ENCODE measurements around the gene VDAC2. TPM values are rescaled to one million over a fixed set of nuclear protein-coding genes. Genes with fewer than 3 reads are reported as not detected.

The VDAC2 gene
- total RNA-seq, 1 donor from 2014 or later: 219 TPM

DNA sequence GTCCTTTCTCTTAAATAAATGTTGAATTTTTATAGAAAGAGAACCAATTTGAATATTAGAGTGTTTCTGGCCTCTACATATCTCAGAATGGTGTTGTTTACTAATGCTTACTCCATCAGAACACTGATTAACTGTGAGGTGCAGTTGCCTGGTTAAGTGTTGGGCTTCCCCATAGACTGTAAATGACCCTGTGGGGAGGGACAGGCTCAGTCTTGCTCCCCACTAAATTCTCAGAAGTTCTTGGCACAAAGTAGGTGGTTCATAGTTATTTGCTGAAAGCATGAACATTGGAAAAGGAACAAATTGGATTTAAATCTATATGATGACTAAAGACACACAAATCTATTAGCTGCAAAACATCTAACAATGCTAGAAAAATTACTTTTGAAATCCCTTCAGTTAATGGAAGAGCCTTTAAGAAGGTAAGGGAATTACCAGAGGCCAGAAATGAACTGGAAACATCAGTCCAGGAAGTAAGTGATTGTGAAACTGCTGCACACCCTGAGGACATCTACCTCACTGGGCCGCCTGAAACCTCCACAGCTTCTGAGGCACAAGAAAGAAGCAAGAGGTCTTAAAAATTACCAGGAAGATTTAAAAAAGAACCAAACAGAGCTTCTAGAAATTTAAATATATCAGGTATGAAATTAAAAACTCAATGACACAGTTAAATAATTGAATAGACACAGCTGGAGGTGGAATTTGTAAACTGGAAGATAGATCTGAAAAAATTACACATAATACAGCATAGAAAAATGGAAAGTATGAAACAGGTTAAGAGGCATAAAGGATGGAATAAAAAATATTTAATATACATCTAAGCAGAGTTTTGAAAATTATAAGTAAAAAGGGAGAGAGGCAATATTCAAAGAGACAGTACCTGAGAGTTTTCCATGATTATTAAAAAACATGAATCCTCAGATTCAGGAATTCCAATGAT, 43.0 kb downstream of the VDAC2 start:
- Mint-ChIP-seq H3K4me3 (ENCODE audit: low read depth) (no peak overlapping the region), H3K27me3 (ENCODE audit: low read depth) (no peaks in the 10 kb centered on the region), H3K36me3 (ENCODE audit: low read depth) (no peaks in the 10 kb centered on the region), H3K27ac (no peak overlapping the region), H3K4me1 (ENCODE audit: low read depth) (no peaks in the 10 kb centered on the region), H3K9me3 (peaks cover 22% of the 10 kb centered on the region)
- DNase-seq (ENCODE audit: low spot score): no peak
- intact Hi-C loops (cut with micrococcal nuclease): no loop called here

DNA sequence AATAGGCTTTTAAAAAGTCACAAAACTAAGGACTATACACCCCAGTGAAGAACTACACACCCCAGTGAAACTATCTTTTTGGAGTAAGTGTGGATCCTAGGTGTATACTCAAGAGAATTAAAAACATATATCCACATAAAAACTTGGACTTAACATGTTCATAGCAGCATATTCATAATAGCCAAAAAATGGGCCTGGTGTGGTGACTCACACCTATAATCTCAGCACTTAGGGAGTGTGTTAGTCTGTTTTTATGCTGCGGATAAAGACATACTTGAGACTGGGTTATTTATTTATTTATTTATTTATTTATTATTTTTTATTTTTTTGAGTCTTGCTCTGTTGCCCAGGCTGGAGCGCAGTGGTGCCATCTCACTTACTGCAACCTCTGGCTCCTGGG, 44.1 kb downstream of the VDAC2 start:
- intact Hi-C loops (cut with micrococcal nuclease): no loop called here
- Mint-ChIP-seq H3K27ac (no peak overlapping the region), H3K4me3 (ENCODE audit: low read depth) (no peak overlapping the region), H3K4me1 (ENCODE audit: low read depth) (no peaks in the 10 kb centered on the region), H3K36me3 (ENCODE audit: low read depth) (no peaks in the 10 kb centered on the region), H3K9me3 (peaks cover 22% of the 10 kb centered on the region), H3K27me3 (ENCODE audit: low read depth) (no peaks in the 10 kb centered on the region)
- DNase-seq (ENCODE audit: low spot score): no peak

DNA sequence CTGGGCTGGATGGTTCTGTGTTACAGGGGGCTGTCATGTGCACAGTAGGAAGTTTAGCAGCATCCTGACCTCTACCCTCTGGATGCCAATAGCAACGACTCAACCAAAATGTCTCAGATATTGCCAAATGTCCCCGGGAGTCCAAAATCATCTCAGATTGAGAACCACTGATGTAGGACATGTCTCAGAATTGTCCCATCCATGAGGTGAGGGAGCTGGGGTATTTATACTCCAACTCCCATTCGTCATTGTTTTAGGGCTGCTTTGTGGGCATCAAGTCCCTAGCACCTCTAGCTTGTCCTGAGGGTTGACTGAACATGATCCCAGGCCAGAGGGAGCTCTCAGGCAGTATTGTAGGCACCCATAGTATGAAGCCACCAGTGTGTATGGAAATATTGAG, 50.4 kb downstream of the VDAC2 start:
- H3K4me3 Mint-ChIP-seq (ENCODE audit: low read depth): no peak overlapping the region
- no peaks in the 10 kb centered on the region for H3K4me1 Mint-ChIP-seq (ENCODE audit: low read depth)
- H3K27me3 Mint-ChIP-seq (ENCODE audit: low read depth): no peaks in the 10 kb centered on the region
- intact Hi-C loops (cut with micrococcal nuclease): no loop called here
- no peaks in the 10 kb centered on the region for H3K9me3 Mint-ChIP-seq
- no peak for DNase-seq (ENCODE audit: low spot score)
- no peak overlapping the region for H3K27ac Mint-ChIP-seq
- no peaks in the 10 kb centered on the region for H3K36me3 Mint-ChIP-seq (ENCODE audit: low read depth)

DNA sequence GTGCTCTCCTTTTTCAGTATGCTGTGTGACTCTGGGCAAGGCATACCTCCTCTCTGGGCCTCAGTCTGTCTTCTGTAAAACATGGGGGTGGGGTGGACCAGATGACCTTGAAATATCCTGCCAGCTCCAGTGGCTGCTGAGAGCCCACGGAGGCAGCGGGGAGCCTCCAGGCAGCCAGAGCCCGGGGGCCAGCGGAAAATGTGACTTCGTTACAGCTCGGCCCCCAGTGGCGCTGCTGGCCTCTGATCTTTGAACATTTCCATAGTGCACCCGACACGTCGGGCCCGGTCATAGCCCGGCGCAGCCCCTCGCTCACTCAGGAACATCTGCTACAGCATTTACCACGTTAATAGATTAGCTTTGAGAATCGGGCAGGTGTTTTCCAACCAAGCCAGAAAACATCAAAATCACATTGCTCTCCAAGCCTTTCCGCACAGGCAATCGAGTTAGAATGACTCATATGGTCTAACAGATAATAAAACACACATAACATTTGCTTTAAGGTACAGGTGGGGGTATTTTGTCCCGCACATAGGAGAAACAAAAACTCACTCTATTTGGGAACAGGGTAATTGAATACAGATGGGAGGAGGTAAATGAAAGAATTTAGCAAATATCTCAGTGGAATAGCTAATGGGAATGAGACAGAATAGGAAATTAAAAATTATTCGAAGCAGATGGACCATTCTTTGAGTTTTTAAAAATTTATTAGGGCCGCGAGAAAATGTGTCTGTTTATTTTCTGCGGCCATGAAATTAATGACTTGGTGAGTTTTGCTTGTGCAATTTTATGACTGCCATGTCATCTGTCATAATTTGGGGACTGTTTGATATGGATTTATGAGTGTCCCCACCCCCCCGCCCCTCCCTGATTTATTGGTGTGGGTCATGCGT, 51.5 kb downstream of the VDAC2 start:
- H3K27ac Mint-ChIP-seq: no peak overlapping the region
- no peaks in the 10 kb centered on the region for H3K9me3 Mint-ChIP-seq
- H3K4me1 Mint-ChIP-seq (ENCODE audit: low read depth): no peaks in the 10 kb centered on the region
- no peak for DNase-seq (ENCODE audit: low spot score)
- intact Hi-C loops (cut with micrococcal nuclease): no loop called here
- H3K36me3 Mint-ChIP-seq (ENCODE audit: low read depth): no peaks in the 10 kb centered on the region
- H3K4me3 Mint-ChIP-seq (ENCODE audit: low read depth): no peak overlapping the region
- H3K27me3 Mint-ChIP-seq (ENCODE audit: low read depth): no peaks in the 10 kb centered on the region

DNA sequence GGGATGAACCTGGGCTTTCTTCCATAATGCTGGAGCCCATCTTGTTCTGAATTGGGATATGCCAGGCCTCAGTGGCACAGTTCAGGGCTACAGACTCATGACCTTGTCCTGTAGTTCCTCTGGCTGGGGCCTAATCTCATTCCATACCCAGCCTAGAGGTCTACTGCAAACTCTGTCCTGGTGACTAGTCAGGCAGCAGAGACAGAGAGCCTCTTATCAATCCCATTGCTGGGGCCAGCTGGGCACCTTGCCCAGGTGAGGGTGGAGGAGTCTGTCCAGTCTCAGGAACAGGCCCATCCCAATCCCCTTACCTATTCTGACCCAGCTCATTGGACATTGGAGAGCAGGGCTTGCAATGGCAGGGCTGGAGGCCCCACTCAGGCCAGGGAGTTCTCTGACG, 53.2 kb downstream of the VDAC2 start:
- intact Hi-C loops (cut with micrococcal nuclease): no loop called here
- H3K4me1 Mint-ChIP-seq (ENCODE audit: low read depth): no peaks in the 10 kb centered on the region
- no peak overlapping the region for H3K4me3 Mint-ChIP-seq (ENCODE audit: low read depth)
- DNase-seq (ENCODE audit: low spot score): no peak
- H3K36me3 Mint-ChIP-seq (ENCODE audit: low read depth): no peaks in the 10 kb centered on the region
- no peak overlapping the region for H3K27ac Mint-ChIP-seq
- no peaks in the 10 kb centered on the region for H3K9me3 Mint-ChIP-seq
- no peaks in the 10 kb centered on the region for H3K27me3 Mint-ChIP-seq (ENCODE audit: low read depth)

DNA sequence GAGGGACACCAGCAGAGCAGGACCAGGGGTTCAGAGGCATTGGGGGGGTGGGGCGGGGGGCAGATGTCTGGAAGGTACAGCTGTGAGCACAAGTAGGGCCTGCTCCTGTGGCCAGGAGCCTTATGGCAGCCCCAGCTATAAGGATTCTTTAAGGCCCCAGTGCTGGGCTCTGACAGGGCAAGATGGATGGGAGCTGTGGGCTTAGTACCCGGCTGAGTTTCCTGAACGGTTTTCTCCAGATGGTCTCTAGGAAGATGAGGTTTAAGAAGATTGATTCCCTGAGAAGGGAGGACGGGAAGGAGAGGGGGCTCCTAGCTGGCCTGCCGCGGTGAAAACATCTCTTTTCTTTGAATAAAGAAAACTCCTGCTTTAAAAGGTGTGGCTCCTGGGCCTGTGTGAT, 55.3 kb downstream of the VDAC2 start:
- intact Hi-C loops (cut with micrococcal nuclease): no loop called here
- no peak overlapping the region for H3K27ac Mint-ChIP-seq

DNA sequence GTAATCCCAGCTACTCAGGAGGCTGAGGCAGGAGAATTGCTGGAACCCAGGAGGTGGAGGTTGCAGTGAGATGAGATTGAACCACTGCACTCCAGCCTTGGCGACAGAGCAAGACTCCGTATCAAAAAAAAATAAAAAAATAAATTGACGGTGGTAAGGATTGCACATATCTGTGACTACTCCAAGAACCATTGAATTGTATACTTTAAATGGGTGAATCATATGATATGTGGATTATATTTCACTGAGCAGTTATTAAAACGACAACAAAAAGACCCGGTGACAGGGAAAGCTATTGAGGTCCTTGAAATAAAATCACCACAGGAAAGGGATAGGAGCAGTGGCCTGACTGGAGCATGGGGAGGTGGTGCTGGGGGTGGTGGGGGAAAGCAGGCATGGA, 56.3 kb downstream of the VDAC2 start:
- intact Hi-C loops (cut with micrococcal nuclease): no loop called here
- DNase-seq (ENCODE audit: low spot score): no peak
- Mint-ChIP-seq H3K9me3 (no peaks in the 10 kb centered on the region), H3K4me3 (ENCODE audit: low read depth) (no peak overlapping the region), H3K36me3 (ENCODE audit: low read depth) (no peaks in the 10 kb centered on the region), H3K4me1 (ENCODE audit: low read depth) (no peaks in the 10 kb centered on the region), H3K27ac (no peak overlapping the region), H3K27me3 (ENCODE audit: low read depth) (no peaks in the 10 kb centered on the region)

More for the DNA sequence above, 55.3 kb downstream of the VDAC2 start:
- H3K36me3 Mint-ChIP-seq (ENCODE audit: low read depth): no peaks in the 10 kb centered on the region
- H3K4me3 Mint-ChIP-seq (ENCODE audit: low read depth): no peak overlapping the region
- H3K27me3 Mint-ChIP-seq (ENCODE audit: low read depth): no peaks in the 10 kb centered on the region
- no peak for DNase-seq (ENCODE audit: low spot score)
- no peaks in the 10 kb centered on the region for H3K4me1 Mint-ChIP-seq (ENCODE audit: low read depth)
- no peaks in the 10 kb centered on the region for H3K9me3 Mint-ChIP-seq

DNA sequence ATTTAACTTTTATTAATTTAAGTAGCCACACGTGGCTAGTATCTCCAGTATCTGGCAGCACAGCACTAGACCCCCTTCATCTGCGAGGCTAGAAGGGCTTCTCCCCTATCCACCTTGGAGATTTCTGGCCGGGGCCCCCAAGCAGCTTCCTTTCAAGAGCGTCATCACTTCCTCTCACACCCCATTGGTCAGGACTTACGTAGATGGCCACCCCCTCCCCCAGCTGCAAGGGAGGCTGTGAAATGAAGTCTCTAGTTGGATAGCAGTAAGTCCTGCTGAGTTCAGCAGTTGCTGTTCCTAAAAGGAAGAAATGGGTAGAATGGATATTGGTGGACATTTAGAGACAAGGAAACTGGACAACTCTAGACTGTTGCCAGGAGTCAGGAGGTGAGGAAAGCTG, 59.0 kb downstream of the VDAC2 start:
- no peak overlapping the region for H3K4me3 Mint-ChIP-seq (ENCODE audit: low read depth)
- H3K36me3 Mint-ChIP-seq (ENCODE audit: low read depth): no peaks in the 10 kb centered on the region
- no peak for DNase-seq (ENCODE audit: low spot score)
- intact Hi-C loops (cut with micrococcal nuclease): no loop called here
- H3K4me1 Mint-ChIP-seq (ENCODE audit: low read depth): no peaks in the 10 kb centered on the region
- H3K27ac Mint-ChIP-seq: no peak overlapping the region
- no peaks in the 10 kb centered on the region for H3K27me3 Mint-ChIP-seq (ENCODE audit: low read depth)
- no peaks in the 10 kb centered on the region for H3K9me3 Mint-ChIP-seq

DNA sequence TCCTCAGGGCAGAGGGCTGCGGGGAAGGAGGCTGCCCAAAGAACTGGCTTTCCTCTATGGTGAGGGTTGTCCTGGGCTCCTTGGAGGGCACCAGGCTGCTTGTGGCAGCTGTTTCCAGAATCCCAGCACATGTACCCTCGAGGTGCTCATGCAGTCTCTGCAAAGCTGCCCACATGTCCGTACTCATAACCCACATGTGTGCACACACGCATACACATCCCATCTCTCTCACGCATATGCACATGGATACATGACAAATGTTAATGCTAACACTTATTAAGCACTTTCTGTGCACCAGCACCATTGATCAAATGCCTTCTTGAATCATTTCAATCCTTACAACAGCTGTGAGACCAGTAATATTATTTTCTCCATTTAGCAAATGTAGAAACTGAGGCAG, 61.5 kb downstream of the VDAC2 start:
- intact Hi-C loops (cut with micrococcal nuclease): no loop called here
- H3K4me3 Mint-ChIP-seq (ENCODE audit: low read depth): no peak overlapping the region

DNA sequence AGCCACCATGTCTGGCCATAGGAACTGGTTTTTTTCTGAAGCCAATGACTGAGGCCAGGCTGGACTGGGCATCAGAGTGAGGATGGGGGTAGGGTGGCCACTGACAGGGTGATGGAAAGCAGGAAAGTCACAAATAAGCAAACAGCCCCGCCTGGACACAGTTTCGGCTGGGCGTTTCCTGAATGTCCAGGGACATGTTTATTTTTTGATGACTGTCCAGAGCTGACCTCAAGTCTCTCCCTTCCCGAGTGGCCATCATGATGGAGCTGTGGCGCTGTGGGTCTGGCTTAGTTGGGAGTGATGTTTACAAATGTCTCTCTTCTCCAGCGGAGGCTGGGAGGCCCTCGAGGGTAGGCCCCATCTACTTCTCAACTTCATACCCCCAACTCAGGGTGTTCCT, 62.3 kb downstream of the VDAC2 start:
- Mint-ChIP-seq H3K4me1 (ENCODE audit: low read depth) (no peaks in the 10 kb centered on the region), H3K27me3 (ENCODE audit: low read depth) (no peaks in the 10 kb centered on the region), H3K27ac (no peak overlapping the region), H3K9me3 (no peaks in the 10 kb centered on the region), H3K4me3 (ENCODE audit: low read depth) (no peak overlapping the region), H3K36me3 (ENCODE audit: low read depth) (no peaks in the 10 kb centered on the region)
- intact Hi-C loops (cut with micrococcal nuclease): no loop called here
- DNase-seq (ENCODE audit: low spot score): no peak

More for the DNA sequence above, 61.5 kb downstream of the VDAC2 start:
- no peaks in the 10 kb centered on the region for H3K9me3 Mint-ChIP-seq
- H3K27me3 Mint-ChIP-seq (ENCODE audit: low read depth): no peaks in the 10 kb centered on the region
- no peak overlapping the region for H3K27ac Mint-ChIP-seq
- no peaks in the 10 kb centered on the region for H3K36me3 Mint-ChIP-seq (ENCODE audit: low read depth)
- H3K4me1 Mint-ChIP-seq (ENCODE audit: low read depth): no peaks in the 10 kb centered on the region
- no peak for DNase-seq (ENCODE audit: low spot score)

DNA sequence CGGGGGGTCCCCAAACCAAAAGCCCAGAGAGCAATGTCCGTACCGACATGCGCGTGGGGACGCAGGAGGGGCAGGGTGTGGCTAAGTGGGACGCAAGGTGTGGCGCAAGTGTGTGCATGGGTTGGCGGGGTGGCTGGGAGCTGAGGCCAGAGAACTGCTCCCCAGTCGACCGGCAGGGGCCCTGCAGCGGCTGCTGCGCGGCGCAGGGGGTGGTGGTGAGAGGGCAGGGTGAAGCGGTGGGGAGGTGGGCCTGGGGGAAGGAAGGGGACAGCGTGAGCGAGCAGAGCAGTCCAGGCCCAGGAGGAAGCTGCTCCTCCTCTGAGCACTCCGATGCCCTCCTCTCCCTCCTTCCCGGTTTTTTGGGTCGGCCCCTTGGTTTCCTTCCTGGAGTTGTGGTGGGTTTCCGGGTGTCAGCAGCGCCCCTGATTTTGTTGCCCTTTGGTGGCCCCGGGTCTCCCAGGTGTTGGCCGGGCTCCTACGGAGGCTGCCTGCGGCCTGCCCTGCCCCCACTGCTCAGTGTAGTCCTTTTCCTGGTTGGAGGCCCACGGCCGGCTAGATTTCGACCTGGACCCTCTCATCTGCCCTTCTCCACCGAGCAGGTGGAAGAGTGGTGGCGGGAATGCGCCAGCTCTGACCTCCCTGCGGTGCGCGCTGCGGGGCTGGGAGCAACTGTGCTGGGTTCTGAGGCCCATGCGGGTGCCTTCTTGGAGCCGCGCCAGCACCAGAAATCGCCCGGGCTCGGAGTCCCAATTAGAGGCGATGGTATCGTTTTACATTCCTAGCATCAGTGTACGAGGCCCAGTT, 65.7 kb downstream of the VDAC2 start:
- Mint-ChIP-seq H3K9me3 (no peaks in the 10 kb centered on the region), H3K27ac (no peak overlapping the region), H3K27me3 (ENCODE audit: low read depth) (peaks cover 8% of the 10 kb centered on the region), H3K4me3 (ENCODE audit: low read depth) (no peak overlapping the region), H3K4me1 (ENCODE audit: low read depth) (no peaks in the 10 kb centered on the region), H3K36me3 (ENCODE audit: low read depth) (no peaks in the 10 kb centered on the region)
- intact Hi-C loops (cut with micrococcal nuclease): no loop called here
- DNase-seq (ENCODE audit: low spot score): no peak

DNA sequence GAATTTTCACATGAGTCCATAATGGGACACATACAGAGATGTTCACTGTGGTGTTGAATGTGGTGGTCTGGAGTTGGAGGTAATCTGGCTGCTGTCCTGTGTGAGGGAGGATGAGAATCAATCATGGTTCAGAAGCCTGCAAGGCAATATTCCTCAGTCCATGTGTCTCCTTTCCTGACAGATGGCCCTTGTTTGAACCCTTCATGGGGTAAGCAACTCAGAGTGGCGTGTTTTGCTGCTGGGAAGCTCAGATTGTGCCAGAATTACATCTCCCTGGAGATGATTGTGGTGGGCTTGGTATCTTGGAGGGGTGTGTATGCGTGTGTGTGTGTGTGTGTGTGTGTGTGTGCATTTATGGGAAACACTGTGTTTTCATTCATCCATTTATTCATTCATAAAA, 69.6 kb downstream of the VDAC2 start:
- Mint-ChIP-seq H3K27ac (no peak overlapping the region), H3K36me3 (ENCODE audit: low read depth) (no peaks in the 10 kb centered on the region), H3K4me3 (ENCODE audit: low read depth) (no peak overlapping the region), H3K9me3 (no peaks in the 10 kb centered on the region), H3K4me1 (ENCODE audit: low read depth) (no peaks in the 10 kb centered on the region), H3K27me3 (ENCODE audit: low read depth) (peaks cover 17% of the 10 kb centered on the region)
- intact Hi-C loops (cut with micrococcal nuclease): no loop called here
- DNase-seq (ENCODE audit: low spot score): no peak

Measured in activated T-helper 2 cell treated with anti-CD3 and anti-CD28 coated beads, Interferon-gamma antibody, Interleukin-2, Interleukin-4, amounts not matched to agents 10 μg/mL and 5 μg/mL and 100 μg/mL, durations not matched to agents 14 hours and 24 hours and 36 hours (primary cell).